ENCODE results near the gene TEX38. TPM values are rescaled to one million over a fixed set of nuclear protein-coding genes. Genes with fewer than 3 reads are reported as not detected.

The TEX38 gene
- total RNA-seq, 1 donor from 2014 or later, result not detected

DNA sequence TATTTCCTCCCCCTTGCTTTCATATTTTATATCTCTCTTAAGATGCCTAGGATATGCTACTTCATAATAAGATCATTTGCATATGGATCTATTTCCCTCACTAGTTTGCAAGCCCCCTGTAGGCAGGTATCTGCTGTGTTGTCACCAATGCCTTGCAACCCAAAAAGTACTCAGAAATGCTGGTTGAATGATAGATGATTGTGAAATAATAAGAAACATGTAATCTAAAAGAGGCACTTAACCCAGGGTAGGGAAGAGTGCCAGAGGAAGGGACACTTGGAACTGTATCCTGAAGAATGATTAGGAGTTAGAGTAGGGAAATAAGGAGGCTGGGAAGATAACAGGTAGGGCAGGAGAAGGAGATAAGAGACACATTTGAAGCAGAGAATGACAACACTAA is 15.8 kb upstream of the TEX38 start:
- H3K36me3 ChIP-seq, result peaks cover 12% of the 10 kb centered on the region
- no peak overlapping the region for H3K27ac Mint-ChIP-seq

DNA sequence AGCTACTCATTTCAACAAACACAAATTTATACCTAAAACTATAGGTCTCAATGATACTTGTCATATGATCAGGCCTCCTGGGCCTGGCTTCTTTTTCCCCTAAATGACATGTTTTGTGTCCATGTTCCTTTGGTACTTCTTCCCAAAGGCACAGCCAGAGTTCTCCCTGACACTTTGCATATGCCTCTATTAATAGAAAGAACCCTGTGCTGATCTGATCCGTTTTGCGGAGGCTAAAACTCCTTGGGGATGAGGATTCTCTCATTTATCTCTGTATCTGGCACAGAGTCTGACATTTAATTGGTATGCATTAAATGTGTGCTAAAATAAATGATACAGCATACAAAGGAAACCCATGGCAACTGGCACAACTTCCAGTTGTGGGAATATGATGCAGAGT is 15.0 kb upstream of the TEX38 start:
- no peaks in the 10 kb centered on the region for H4K20me1 ChIP-seq (ENCODE audit: low read depth)
- H3K4me1 ChIP-seq, result no peaks in the 10 kb centered on the region
- no peaks in the 10 kb centered on the region for H3K9me3 Mint-ChIP-seq
- no peaks in the 10 kb centered on the region for H3F3A ChIP-seq (ENCODE audit: low read depth)
- TF ChIP-seq EZH2 (IDR thresholded peaks at IDR 0.05) (no peak), EZH2phosphoT487 (IDR thresholded peaks at IDR 0.05) (no peak)
- TF ChIP-seq, protein P1, sequence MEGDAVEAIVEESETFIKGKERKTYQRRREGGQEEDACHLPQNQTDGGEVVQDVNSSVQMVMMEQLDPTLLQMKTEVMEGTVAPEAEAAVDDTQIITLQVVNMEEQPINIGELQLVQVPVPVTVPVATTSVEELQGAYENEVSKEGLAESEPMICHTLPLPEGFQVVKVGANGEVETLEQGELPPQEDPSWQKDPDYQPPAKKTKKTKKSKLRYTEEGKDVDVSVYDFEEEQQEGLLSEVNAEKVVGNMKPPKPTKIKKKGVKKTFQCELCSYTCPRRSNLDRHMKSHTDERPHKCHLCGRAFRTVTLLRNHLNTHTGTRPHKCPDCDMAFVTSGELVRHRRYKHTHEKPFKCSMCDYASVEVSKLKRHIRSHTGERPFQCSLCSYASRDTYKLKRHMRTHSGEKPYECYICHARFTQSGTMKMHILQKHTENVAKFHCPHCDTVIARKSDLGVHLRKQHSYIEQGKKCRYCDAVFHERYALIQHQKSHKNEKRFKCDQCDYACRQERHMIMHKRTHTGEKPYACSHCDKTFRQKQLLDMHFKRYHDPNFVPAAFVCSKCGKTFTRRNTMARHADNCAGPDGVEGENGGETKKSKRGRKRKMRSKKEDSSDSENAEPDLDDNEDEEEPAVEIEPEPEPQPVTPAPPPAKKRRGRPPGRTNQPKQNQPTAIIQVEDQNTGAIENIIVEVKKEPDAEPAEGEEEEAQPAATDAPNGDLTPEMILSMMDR (IDR thresholded peaks at IDR 0.05), result no peak
- peaks cover 12% of the 10 kb centered on the region for H3K36me3 ChIP-seq
- no peak overlapping the region for H3K4me3 Mint-ChIP-seq
- no peaks in the 10 kb centered on the region for H3K27me3 Mint-ChIP-seq (ENCODE audit: insufficient read depth, low read depth)
- H3K27ac Mint-ChIP-seq, result no peak overlapping the region
- H3K36me3 Mint-ChIP-seq, result peaks cover 32% of the 10 kb centered on the region
- no peak overlapping the region for H3K27ac ChIP-seq
- no peak overlapping the region for H3K4me2 ChIP-seq
- H3K9ac ChIP-seq, result no peak overlapping the region
- H3K9me3 ChIP-seq (ENCODE audit: low read depth), result no peaks in the 10 kb centered on the region
- H3K27me3 ChIP-seq, result no peaks in the 10 kb centered on the region
- H3K4me3 ChIP-seq, result no peak overlapping the region
- no peaks in the 10 kb centered on the region for H3K4me1 Mint-ChIP-seq
- DNase-seq (ENCODE audit: low spot score), result no peak
- no peak overlapping the region for H2AFZ ChIP-seq (replicated peaks)
- H3K79me2 ChIP-seq (ENCODE audit: low read depth), result no peaks in the 10 kb centered on the region

More for the DNA sequence above, 15.8 kb upstream of the TEX38 start:
- Mint-ChIP-seq H3K36me3 (peaks cover 32% of the 10 kb centered on the region), H3K9me3 (no peaks in the 10 kb centered on the region), H3K4me3 (no peak overlapping the region), H3K27me3 (ENCODE audit: insufficient read depth, low read depth) (no peaks in the 10 kb centered on the region), H3K4me1 (no peaks in the 10 kb centered on the region)
- H3K4me1 ChIP-seq, result no peaks in the 10 kb centered on the region
- no peak for DNase-seq (ENCODE audit: low spot score)
- H3K4me3 ChIP-seq, result no peak overlapping the region
- no peaks in the 10 kb centered on the region for H3F3A ChIP-seq (ENCODE audit: low read depth)
- H3K27me3 ChIP-seq, result no peaks in the 10 kb centered on the region
- H2AFZ ChIP-seq (replicated peaks), result no peak overlapping the region
- no peaks in the 10 kb centered on the region for H4K20me1 ChIP-seq (ENCODE audit: low read depth)
- H3K9me3 ChIP-seq (ENCODE audit: low read depth), result no peaks in the 10 kb centered on the region
- TF ChIP-seq EZH2phosphoT487 (IDR thresholded peaks at IDR 0.05) (no peak), EZH2 (IDR thresholded peaks at IDR 0.05) (no peak)
- TF ChIP-seq, protein P1 (IDR thresholded peaks at IDR 0.05), result no peak
- H3K4me2 ChIP-seq, result no peak overlapping the region
- H3K9ac ChIP-seq, result no peak overlapping the region
- H3K27ac ChIP-seq, result no peak overlapping the region
- no peaks in the 10 kb centered on the region for H3K79me2 ChIP-seq (ENCODE audit: low read depth)

DNA sequence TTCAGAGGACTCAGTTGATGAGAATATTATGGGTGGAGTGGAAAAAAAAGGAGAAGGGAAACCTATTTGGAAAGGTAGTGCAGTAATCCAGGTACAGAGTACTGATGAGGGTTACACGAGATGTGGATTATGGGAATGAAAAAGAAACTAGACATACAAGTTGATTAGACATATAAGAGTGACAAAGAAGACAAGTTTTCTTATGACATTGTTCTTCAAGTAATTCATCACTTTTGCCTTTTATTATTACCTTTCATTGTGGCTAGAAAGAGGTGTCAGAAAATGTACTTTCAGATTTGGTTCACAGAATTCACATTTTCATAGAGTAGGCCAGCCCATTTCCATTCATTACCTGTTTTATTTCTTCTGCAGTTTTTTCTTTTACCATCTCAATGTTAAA is 13.9 kb upstream of the TEX38 start:
- Mint-ChIP-seq H3K4me3 (no peak overlapping the region), H3K9me3 (no peaks in the 10 kb centered on the region)
- H2AFZ ChIP-seq (replicated peaks), result no peak overlapping the region

More for the DNA sequence above, 13.9 kb upstream of the TEX38 start:
- H3F3A ChIP-seq (ENCODE audit: low read depth), result no peaks in the 10 kb centered on the region
- no peaks in the 10 kb centered on the region for H3K4me1 Mint-ChIP-seq
- H3K4me3 ChIP-seq, result no peak overlapping the region
- no peaks in the 10 kb centered on the region for H3K79me2 ChIP-seq (ENCODE audit: low read depth)
- no peak overlapping the region for H3K27ac ChIP-seq
- no peak overlapping the region for H3K4me2 ChIP-seq
- no peak for DNase-seq (ENCODE audit: low spot score)
- peaks cover 27% of the 10 kb centered on the region for H3K36me3 Mint-ChIP-seq
- H3K27ac Mint-ChIP-seq, result no peak overlapping the region
- H3K9ac ChIP-seq, result no peak overlapping the region
- no peaks in the 10 kb centered on the region for H4K20me1 ChIP-seq (ENCODE audit: low read depth)
- H3K4me1 ChIP-seq, result no peaks in the 10 kb centered on the region
- TF ChIP-seq, protein P1 (IDR thresholded peaks at IDR 0.05), result no peak
- TF ChIP-seq EZH2phosphoT487 (IDR thresholded peaks at IDR 0.05) (no peak), EZH2 (IDR thresholded peaks at IDR 0.05) (no peak)
- peaks cover 8% of the 10 kb centered on the region for H3K36me3 ChIP-seq
- H3K27me3 Mint-ChIP-seq (ENCODE audit: insufficient read depth, low read depth), result no peaks in the 10 kb centered on the region
- H3K9me3 ChIP-seq (ENCODE audit: low read depth), result no peaks in the 10 kb centered on the region
- no peaks in the 10 kb centered on the region for H3K27me3 ChIP-seq

Measured in neural progenitor cell (in vitro differentiated cells).